ENCODE results near the gene PCSK6.
A peak's percentile ranks its signal among the peaks of the same experiment; 100 is the strongest.
"Not testable (repeated sequence)": the region's sequence is repeated elsewhere in the genome, so short reads cannot be mapped to it uniquely, and the experiment has no call there.

The PCSK6 gene

GRCh38 chr15:101379647-101380046, 109.9 kb downstream of the PCSK6 start:
- no peak for ATAC-seq
- H3K4me3 Mint-ChIP-seq, result no peak overlapping the region
- no peak overlapping the region for H3K27ac Mint-ChIP-seq
- peaks cover 13% of the 10 kb centered on the region for H3K27me3 Mint-ChIP-seq
- H3K4me1 Mint-ChIP-seq, result no peaks in the 10 kb centered on the region
- H3K9me3 Mint-ChIP-seq, result no peaks in the 10 kb centered on the region
- no peaks in the 10 kb centered on the region for H3K36me3 Mint-ChIP-seq

GRCh38 chr15:101378879-101379278, 110.6 kb downstream of the PCSK6 start:
- peaks cover 21% of the 10 kb centered on the region for H3K27me3 Mint-ChIP-seq
- H3K4me3 Mint-ChIP-seq, result no peak overlapping the region
- no peaks in the 10 kb centered on the region for H3K36me3 Mint-ChIP-seq
- ATAC-seq, result peak; percentile 5
- H3K4me1 Mint-ChIP-seq, result no peaks in the 10 kb centered on the region
- H3K9me3 Mint-ChIP-seq, result no peaks in the 10 kb centered on the region
- H3K27ac Mint-ChIP-seq, result no peak overlapping the region

GRCh38 chr15:101378171-101378755, 111.2 kb downstream of the PCSK6 start:
- H3K36me3 Mint-ChIP-seq, result no peaks in the 10 kb centered on the region
- H3K27me3 Mint-ChIP-seq, result peaks cover 23% of the 10 kb centered on the region
- no peak overlapping the region for H3K27ac Mint-ChIP-seq
- H3K4me1 Mint-ChIP-seq, result no peaks in the 10 kb centered on the region
- no peaks in the 10 kb centered on the region for H3K9me3 Mint-ChIP-seq
- H3K4me3 Mint-ChIP-seq, result no peak overlapping the region
- ATAC-seq, result peak; percentile 6

GRCh38 chr15:101376615-101377395, 112.7 kb downstream of the PCSK6 start:
- Mint-ChIP-seq H3K4me1 (no peaks in the 10 kb centered on the region), H3K27ac (no peak overlapping the region), H3K4me3 (no peak overlapping the region), H3K27me3 (peaks cover 33% of the 10 kb centered on the region), H3K9me3 (no peaks in the 10 kb centered on the region), H3K36me3 (no peaks in the 10 kb centered on the region)
- no peak for ATAC-seq

GRCh38 chr15:101375006-101375405, 114.5 kb downstream of the PCSK6 start:
- peaks cover 34% of the 10 kb centered on the region for H3K27me3 Mint-ChIP-seq
- not testable (repeated sequence) for H3K27ac Mint-ChIP-seq, H3K9me3 Mint-ChIP-seq, H3K4me3 Mint-ChIP-seq, H3K36me3 Mint-ChIP-seq, H3K4me1 Mint-ChIP-seq, ATAC-seq

GRCh38 chr15:101374326-101374725, 115.2 kb downstream of the PCSK6 start:
- Mint-ChIP-seq H3K9me3 (no peaks in the 10 kb centered on the region), H3K4me1 (no peaks in the 10 kb centered on the region), H3K27ac (no peak overlapping the region), H3K4me3 (no peak overlapping the region), H3K36me3 (no peaks in the 10 kb centered on the region), H3K27me3 (peaks cover 34% of the 10 kb centered on the region)
- no peak for ATAC-seq

- H3K4me3 Mint-ChIP-seq, result no peak overlapping the region
- peaks cover 34% of the 10 kb centered on the region for H3K27me3 Mint-ChIP-seq
- H3K36me3 Mint-ChIP-seq, result no peaks in the 10 kb centered on the region
- no peak overlapping the region for H3K27ac Mint-ChIP-seq
- no peaks in the 10 kb centered on the region for H3K4me1 Mint-ChIP-seq
- no peak for ATAC-seq
- H3K9me3 Mint-ChIP-seq, result no peaks in the 10 kb centered on the region
These were observed 115.9 kb downstream of the PCSK6 start for GRCh38 chr15:101373577-101373976.

- Mint-ChIP-seq H3K36me3 (no peaks in the 10 kb centered on the region), H3K4me3 (no peak overlapping the region), H3K9me3 (no peaks in the 10 kb centered on the region), H3K27me3 (peaks cover 34% of the 10 kb centered on the region), H3K4me1 (no peaks in the 10 kb centered on the region), H3K27ac (no peak overlapping the region)
- no peak for ATAC-seq
These were observed 116.5 kb downstream of the PCSK6 start for GRCh38 chr15:101372960-101373525.

GRCh38 chr15:101372149-101372577, 117.3 kb downstream of the PCSK6 start:
- Mint-ChIP-seq H3K36me3 (no peaks in the 10 kb centered on the region), H3K4me1 (no peaks in the 10 kb centered on the region), H3K4me3 (no peak overlapping the region), H3K9me3 (no peaks in the 10 kb centered on the region), H3K27ac (no peak overlapping the region), H3K27me3 (peaks cover 34% of the 10 kb centered on the region)
- ATAC-seq, result no peak

- ATAC-seq, result no peak
- Mint-ChIP-seq H3K4me3 (no peak overlapping the region), H3K27me3 (peaks cover 29% of the 10 kb centered on the region), H3K9me3 (no peaks in the 10 kb centered on the region), H3K36me3 (no peaks in the 10 kb centered on the region), H3K4me1 (no peaks in the 10 kb centered on the region), H3K27ac (no peak overlapping the region)
These were observed 118.0 kb downstream of the PCSK6 start for GRCh38 chr15:101371519-101371918.

- Mint-ChIP-seq H3K27me3 (peaks cover 25% of the 10 kb centered on the region), H3K4me3 (no peak overlapping the region), H3K9me3 (no peaks in the 10 kb centered on the region), H3K4me1 (no peaks in the 10 kb centered on the region), H3K27ac (no peak overlapping the region), H3K36me3 (no peaks in the 10 kb centered on the region)
- no peak for ATAC-seq
These were observed 118.4 kb downstream of the PCSK6 start for GRCh38 chr15:101371081-101371480.

- no peak for ATAC-seq
- Mint-ChIP-seq H3K27ac (no peak overlapping the region), H3K36me3 (no peaks in the 10 kb centered on the region), H3K4me3 (no peak overlapping the region), H3K9me3 (no peaks in the 10 kb centered on the region), H3K4me1 (no peaks in the 10 kb centered on the region), H3K27me3 (peaks cover 25% of the 10 kb centered on the region)
These were observed 119.0 kb downstream of the PCSK6 start for GRCh38 chr15:101370330-101371024.

- peaks cover under 1% of the 10 kb centered on the region for H3K9me3 Mint-ChIP-seq
- ATAC-seq, result no peak
- peaks cover 22% of the 10 kb centered on the region for H3K27me3 Mint-ChIP-seq
- no peaks in the 10 kb centered on the region for H3K36me3 Mint-ChIP-seq
- no peaks in the 10 kb centered on the region for H3K4me1 Mint-ChIP-seq
- H3K4me3 Mint-ChIP-seq, result no peak overlapping the region
- H3K27ac Mint-ChIP-seq, result no peak overlapping the region
These were observed 119.8 kb downstream of the PCSK6 start for GRCh38 chr15:101369676-101370075.

- H3K4me3 Mint-ChIP-seq, result no peak overlapping the region
These were observed 120.5 kb downstream of the PCSK6 start for GRCh38 chr15:101368861-101369642.

More at GRCh38 chr15:101368861-101369642, 120.5 kb downstream of the PCSK6 start:
- Mint-ChIP-seq H3K4me1 (no peaks in the 10 kb centered on the region), H3K27me3 (peaks cover 15% of the 10 kb centered on the region), H3K36me3 (no peaks in the 10 kb centered on the region), H3K9me3 (peaks cover 4% of the 10 kb centered on the region), H3K27ac (no peak overlapping the region)
- no peak for ATAC-seq

Data from stimulated activated memory B cell treated with anti-CD40 and anti-IgM and Interleukin-4, amounts not matched to agents 10 μg/mL and 1 μg/mL and 100 μg/mL, for 72 hours (primary cell).